ENCODE results near the gene KITLG. TPM values are rescaled to one million over a fixed set of nuclear protein-coding genes. Genes with fewer than 3 reads are reported as not detected.

Gene KITLG
- total and polyA plus RNA-seq, 2 of the 8 experiments (the other 6 are each of a cell fraction or from before 2014, with no cell fraction given) = 1.3 to 7.8 TPM

DNA sequence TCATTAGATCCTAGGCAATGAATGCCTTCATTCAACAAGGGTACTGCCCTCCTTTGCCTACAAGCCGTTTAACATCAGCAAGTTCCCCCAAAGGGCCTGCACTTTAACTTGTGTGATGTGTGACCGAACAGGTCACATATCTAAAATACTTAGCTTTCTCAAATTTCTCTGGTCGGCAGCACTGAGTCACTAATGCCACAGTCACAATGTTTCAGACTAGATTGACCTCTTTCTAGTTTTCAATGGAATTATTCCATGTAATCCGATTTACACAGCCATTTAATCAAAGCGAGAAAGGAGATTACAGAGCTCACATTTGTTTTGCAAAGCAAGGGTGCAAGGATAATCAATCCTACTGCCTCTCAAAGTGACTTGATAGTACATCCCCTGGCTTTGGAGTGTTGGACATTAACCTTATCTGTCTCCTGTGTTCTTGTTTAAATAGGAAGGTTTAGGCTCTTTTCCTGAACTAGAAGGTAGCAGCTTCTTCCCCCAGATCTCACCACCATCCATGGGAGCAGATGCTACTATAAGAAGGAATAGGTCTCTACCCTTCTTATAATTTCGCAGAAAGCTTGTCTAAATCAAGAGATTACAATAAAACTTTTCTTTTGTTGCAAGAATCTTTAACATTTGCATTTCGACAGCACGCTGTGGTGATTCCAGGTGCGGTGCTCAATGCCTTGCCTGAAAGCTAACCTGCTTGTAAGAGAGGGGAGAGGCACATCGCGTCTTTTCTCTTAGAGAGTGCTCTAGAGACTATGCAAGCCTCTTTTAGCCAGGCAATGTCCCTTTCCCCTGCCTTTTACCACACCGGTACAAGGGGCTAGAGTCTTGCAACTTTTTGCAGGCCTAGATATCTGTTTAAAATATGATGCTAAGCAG, 1.8 kb downstream of the KITLG start:
- Histone ChIP-seq H2BK12ac (ENCODE audit: low read depth, low read length) (no peak overlapping the region), H3K79me1 (ENCODE audit: low read depth, low read length) (no peaks in the 10 kb centered on the region), H2AFZ (ENCODE audit: low read length) (no peak overlapping the region), H4K91ac (replicated peaks; ENCODE audit: insufficient read length, low read length) (no peak overlapping the region), H2BK5ac (ENCODE audit: low read depth, low read length) (no peak overlapping the region), H2BK20ac (ENCODE audit: low read length) (no peak overlapping the region), H2AK5ac (ENCODE audit: low read depth, low read length) (no peak overlapping the region), H3K23me2 (ENCODE audit: low read depth, low read length) (peaks cover 14% of the 10 kb centered on the region), H2BK15ac (ENCODE audit: low read length) (no peak overlapping the region), H3K4me2 (ENCODE audit: insufficient read depth in 1 of 2, low read depth in 2 of 2, low read length in 2 of 2) (peak overlapping the region; percentile 82 to 93), H3K9me3 (ENCODE audit: insufficient read depth in 2 of 2, low read depth in 1 of 2, low read length in 1 of 2) (no peaks in the 10 kb centered on the region), H3K56ac (replicated peaks; ENCODE audit: insufficient read length, low read depth, low read length) (no peak overlapping the region), H4K20me1 (replicated peaks in 1 of 2; ENCODE audit: control insufficient read depth in 1 of 2, insufficient read depth in 2 of 2, low read length in 2 of 2) (no peaks in the 10 kb centered on the region), H3K4ac (replicated peaks; ENCODE audit: insufficient read length, low read depth, low read length) (no peak overlapping the region), H2BK120ac (replicated peaks; ENCODE audit: low read depth, low read length) (no peak overlapping the region), H3K79me2 (ENCODE audit: control insufficient read depth in 1 of 2, insufficient read depth in 2 of 2, low read length in 2 of 2) (peaks cover 0 to 7% of the 10 kb centered on the region in 2 experiments; a peak in 1 of 4 replicates), H3K27me3 (replicated peaks in 1 of 4; ENCODE audit: control insufficient read depth in 3 of 4, extremely low read depth in 1 of 4, insufficient read depth in 3 of 4, low read length in 3 of 4) (peaks cover 0 to 2% (median 0%) of the 10 kb centered on the region in 4 experiments; a peak in 1 of 7 replicates), H3K9ac (replicated peaks in 1 of 4; ENCODE audit: extremely low read depth in 1 of 4, low read depth in 3 of 4, low read length in 3 of 4) (no peak overlapping the region; a peak in 1 of 7 replicates), H3K4me3 (ENCODE audit: extremely low read depth in 1 of 4, insufficient read depth in 2 of 4, low read depth in 3 of 4, low read length in 4 of 4) (peak overlapping the region; percentile 58 to 83 (median 71); a peak in 7 of 8 replicates), H3K23ac (ENCODE audit: insufficient read length) (no peak overlapping the region), H4K8ac (ENCODE audit: extremely low read depth, insufficient read depth, low read length) (no peak overlapping the region), H3K18ac (ENCODE audit: extremely low read depth, low read length) (0 out of 2 replicates have a peak overlapping the region, but pooled peaks have one; percentile 13), H3K27ac (ENCODE audit: low read depth, low read length) (no peak overlapping the region), H3K4me1 (replicated peaks in 1 of 4; ENCODE audit: control insufficient read depth in 3 of 4, insufficient read depth in 4 of 4, low read length in 3 of 4) (peaks cover 0 to 10% (median 5%) of the 10 kb centered on the region in 4 experiments; a peak in 3 of 7 replicates), H3K14ac (ENCODE audit: insufficient read length) (no peak overlapping the region), H3K36me3 (ENCODE audit: control insufficient read depth in 2 of 4, insufficient read depth in 4 of 4, low read length in 3 of 4) (no peaks in the 10 kb centered on the region), H4K5ac (ENCODE audit: insufficient read length, low read depth, low read length) (no peak overlapping the region)
- TF ChIP-seq, protein P1, sequence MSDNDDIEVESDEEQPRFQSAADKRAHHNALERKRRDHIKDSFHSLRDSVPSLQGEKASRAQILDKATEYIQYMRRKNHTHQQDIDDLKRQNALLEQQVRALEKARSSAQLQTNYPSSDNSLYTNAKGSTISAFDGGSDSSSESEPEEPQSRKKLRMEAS (IDR thresholded peaks at IDR 0.05) = no peak
- 0 out of 4 replicates have a peak, but pooled peaks of 1 of the 2 experiments have one; percentile 35 for TF ChIP-seq SIN3A (conservative IDR thresholded peaks at IDR 0.05 in 1 of 2, IDR thresholded peaks at IDR 0.05 in 1 of 2; ENCODE audit: low read depth in 1 of 2, low read length in 2 of 2)
- TF ChIP-seq TAF7 (optimal IDR thresholded peaks at IDR 0.05; ENCODE audit: borderline replicate concordance, low read depth, low read length) = no peak
- no peak for TF ChIP-seq PHF8 (conservative IDR thresholded peaks at IDR 0.05; ENCODE audit: low read depth, low read length)
- no peak for TF ChIP-seq SRF (IDR thresholded peaks at IDR 0.05; ENCODE audit: low read depth, low read length)
- no peak for TF ChIP-seq EP300 (IDR thresholded peaks at IDR 0.05; ENCODE audit: borderline replicate concordance in 1 of 2, low read depth in 2 of 2, low read length in 2 of 2)
- WGBS, 2 experiments (ENCODE audit: extremely low coverage in 1 of 2, insufficient coverage in 1 of 2, insufficient read length in 1 of 2, insufficient replicate concordance in 2 of 2, low coverage in 1 of 2, low lambda C conversion rate in 2 of 2, missing lambda C conversion rate in 1 of 2) = 23% methylated on average over 12 of the region's 12 CpGs; no CpG with 5 or more reads in 1 of the 2 experiments
- DNase-seq (ENCODE audit: low read depth in 1 of 2, low spot score in 2 of 2) = peak in 1 of 2 experiments; percentile 48
- POLR2A ChIA-PET (ENCODE audit: partially characterized antibody) = interaction anchor here (0.8 to 1.4 kb wide), 2 partner anchors 19 to 368 kb away, joined by 3 read pairs; no protein-coding TSS in a partner anchor
- CTCF ChIA-PET (ENCODE audit: partially characterized antibody) = interaction anchor here (0.6 to 3.2 kb wide), 10 partner anchors 9 to 767 kb away, joined by 3 to 14 read pairs (median 3); no protein-coding TSS in a partner anchor
- FAIRE-seq = peak; percentile 50
